GM18861 (cell line): ENCODE measurements around the gene NAV2.
A peak's percentile ranks its signal among the peaks of the same experiment; 100 is the strongest.

Experiments used
- ATAC-seq: cut with Tn5 transposase; IDR thresholded peaks from one replicate; pipeline ENCODE4 v1.9.1; 2021; ENCODE audit not compliant: unreplicated experiment

The NAV2 gene

GRCh38 chr11:19740586-19740985 is 27.9 kb downstream of the NAV2 start:
- no peak for ATAC-seq

DNA sequence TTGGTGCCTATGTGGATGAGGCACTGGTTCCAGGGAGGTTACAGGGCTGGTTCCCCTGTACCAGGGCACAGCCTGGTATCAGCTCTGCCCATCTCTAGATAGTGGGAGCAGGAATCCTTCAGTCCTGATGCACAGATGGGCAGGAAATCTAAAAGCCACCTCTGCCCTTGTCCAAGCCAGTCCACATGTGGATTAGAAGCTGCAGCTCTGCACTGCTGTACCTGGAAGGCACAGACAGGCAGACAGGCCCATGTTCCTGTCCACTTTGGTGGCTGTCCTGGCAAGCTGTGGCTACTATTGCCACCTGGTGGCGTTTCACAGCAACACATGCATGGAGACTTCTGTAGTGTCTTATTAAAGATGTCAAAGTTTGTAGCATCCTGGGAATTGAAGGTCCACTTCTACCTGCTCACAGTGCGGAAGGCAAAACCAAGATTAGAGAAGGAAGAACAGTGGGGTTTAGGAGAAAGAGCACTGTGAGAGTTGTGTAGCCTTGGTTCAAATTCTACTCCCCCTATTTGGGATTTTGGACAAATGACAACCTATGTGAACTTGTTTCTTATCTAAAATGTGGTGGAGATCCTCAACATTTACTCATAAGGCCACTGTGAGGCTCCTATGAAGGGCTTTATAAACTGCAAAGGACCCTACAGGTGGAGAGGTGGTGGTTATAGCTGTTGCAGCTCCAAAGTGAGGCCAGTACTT is 30.1 kb downstream of the NAV2 start:
- peak; percentile 69 for ATAC-seq

- ATAC-seq, result no peak
Observed at GRCh38 chr11:19743622-19744021, 31.0 kb downstream of the NAV2 start.

DNA sequence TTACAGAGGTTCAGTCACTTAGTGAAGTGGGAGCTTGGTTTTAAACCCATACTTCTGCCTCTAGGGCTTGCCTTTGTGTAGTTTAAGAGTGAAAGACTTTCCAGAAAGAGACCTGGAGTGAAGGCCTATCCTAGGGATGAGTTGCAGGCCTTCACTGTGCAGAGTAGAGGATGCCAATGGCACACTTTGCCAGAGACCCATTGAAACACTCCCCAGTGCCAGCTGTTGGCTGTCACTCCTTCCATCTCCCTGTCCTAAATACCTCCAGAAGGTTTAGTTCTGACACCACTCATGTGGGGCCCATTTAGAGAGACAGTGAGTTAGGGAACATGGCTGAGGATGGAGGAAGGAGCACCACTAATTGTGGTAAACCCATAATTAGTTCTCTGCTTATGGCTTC is 31.5 kb downstream of the NAV2 start:
- no peak for ATAC-seq

DNA sequence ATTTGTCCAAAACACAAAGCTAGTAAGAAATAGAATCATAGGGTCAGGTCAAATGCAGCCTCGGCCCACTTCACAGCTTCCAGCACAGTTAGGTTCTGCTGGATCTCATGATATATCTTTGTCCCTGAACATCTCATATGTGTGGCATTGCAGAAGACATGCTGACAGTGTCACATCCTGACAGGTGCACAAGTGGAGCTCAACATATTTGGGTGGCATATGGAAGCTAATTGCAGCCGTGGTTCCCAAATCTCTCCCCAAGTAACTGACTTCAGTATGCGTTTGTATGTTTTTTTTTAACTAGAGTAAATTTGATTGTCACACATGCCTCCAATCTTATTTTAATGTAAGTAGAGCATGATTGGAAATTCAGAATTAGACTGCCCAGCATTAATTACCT is 33.4 kb downstream of the NAV2 start:
- ATAC-seq, result no peak

- ATAC-seq, result no peak
Observed at GRCh38 chr11:19747634-19748033, 35.0 kb downstream of the NAV2 start.

DNA sequence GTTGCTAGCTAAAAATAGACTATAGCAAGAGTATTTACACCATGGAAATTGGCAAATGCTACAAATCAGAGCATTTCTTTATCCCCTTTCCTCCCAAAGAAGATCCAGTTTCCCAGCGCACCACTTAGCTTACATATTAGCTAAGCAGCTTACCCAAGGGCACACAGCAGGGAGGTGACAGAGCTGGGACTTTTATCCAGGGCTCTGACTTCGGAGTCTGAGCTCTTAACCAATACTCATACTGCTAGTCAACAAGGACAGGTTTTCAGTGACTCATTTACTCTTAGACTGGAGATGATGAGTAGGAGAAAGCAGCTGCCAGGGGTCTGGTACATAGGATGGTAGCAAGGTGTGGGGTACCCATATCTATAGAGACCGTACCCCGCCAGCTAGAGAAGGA is 38.4 kb downstream of the NAV2 start:
- no peak for ATAC-seq

DNA sequence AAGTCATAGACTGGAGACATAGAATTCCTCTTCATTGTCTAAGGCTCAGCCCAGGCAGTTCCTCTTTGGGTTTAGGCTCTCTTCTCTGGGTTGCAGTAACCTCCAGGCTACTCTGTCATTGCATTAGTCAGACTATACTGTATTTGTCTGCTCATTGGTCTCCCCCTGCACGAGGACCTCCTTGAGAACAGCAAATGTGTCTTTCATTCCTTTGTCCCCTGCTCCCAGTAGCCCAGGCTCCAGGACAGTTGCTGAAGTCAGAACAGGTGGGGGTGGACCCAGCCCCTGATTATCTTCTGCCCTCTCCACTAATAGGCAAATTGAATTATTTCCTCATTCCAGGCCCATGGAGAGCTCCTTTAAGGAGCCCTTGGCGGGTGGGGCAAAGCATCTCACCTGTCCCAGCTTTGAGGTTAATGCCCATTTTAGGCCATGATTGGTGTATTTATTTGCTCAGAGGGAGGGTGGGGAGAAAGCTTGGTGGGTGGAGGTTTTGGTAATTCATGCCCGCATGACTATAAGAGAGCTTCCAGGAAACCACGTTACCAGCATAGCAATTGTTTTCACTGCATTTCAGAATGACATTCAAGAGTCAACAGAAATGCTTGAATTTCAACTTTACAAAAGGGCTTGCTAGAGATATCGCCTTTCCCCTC is 40.9 kb downstream of the NAV2 start:
- no peak for ATAC-seq

- no peak for ATAC-seq
Observed at GRCh38 chr11:19756675-19757475, 44.2 kb downstream of the NAV2 start.

DNA sequence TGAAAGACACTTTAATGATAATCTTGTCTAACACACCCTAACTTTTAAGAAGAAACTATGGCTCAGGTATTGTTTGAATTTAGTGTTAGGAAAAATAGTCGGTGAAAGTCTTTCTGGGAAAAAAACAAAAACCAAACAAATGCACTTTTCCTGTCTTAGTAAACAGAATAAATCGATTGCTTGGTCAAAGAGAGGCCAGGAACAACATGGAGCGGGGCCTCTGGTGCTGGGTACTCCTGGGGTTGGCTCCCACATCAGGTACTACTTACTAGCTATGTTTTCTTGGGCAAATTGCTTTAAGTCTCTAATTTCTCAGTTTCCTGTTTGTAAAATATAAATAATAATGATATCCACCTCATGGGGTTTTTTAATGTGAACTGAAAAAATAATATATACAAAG is 46.8 kb downstream of the NAV2 start:
- ATAC-seq, result no peak

GRCh38 chr11:19762266-19762665 is 49.6 kb downstream of the NAV2 start:
- no peak for ATAC-seq

GRCh38 chr11:19763330-19763729 is 50.7 kb downstream of the NAV2 start:
- no peak for ATAC-seq

DNA sequence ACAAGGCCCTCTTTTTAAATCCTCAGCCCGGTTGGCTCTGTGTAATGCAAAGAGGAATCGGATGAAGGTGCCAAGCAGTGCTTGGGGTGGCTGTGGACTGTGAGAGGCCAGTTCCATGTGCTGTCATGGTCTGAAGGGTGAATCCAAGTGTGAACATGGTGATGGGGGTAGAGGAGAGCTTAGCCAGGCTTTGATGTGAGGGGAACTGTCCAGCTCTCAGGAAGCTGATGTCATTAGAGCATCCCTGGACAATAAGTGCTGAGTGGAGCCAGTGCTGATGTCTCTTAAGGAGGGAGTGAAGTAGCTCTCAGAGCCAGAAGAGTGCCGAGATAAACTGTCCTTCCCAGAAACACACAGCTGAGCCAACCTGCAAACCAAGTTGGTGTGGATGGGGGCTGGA is 53.6 kb downstream of the NAV2 start:
- no peak for ATAC-seq

DNA sequence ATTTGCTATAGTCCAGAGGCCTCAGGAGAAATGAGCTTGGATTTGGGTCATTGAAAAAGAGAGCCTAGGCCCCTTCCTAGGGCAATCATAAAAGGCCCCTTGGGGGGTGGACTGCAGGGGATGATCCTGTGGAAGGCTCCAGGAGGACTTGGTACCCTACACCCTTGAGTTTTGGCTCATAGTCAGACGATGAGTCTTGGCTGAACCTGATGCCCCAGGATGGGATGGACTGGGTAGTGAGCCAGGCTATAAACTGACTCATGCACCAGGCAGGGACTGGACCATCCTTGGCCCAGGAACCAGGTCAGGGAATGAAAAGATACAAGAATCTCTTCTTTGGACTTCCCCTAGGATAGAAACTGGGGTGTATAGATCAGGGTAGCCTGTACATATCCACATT is 54.2 kb downstream of the NAV2 start:
- ATAC-seq, result no peak

DNA sequence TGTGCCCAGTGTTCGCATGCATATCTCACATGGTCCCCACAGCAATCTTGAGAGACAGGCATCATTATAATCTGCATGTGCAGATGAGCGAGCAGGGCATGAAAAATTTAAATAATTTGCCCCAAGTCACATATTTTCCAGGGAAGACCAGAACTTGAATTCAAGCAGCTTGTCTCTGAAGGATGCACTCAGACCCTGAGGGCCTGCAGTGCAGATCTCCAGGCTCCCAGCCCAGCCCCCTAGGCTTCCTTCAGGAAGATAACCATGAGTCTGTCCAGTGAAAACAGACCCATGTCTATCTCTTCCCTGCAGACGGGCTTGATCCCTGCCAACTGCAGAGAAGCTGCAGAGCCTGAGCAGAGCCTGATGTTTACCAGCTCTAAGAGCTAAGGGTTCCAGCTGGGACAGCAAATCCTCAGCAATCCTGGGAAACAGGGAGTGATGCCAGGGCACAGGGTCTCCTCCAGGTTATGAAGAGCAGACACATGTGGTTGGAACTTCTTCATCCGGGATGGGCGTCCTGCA is 55.1 kb downstream of the NAV2 start:
- no peak for ATAC-seq

- no peak for ATAC-seq
Observed at GRCh38 chr11:19768197-19768596, 55.6 kb downstream of the NAV2 start.

DNA sequence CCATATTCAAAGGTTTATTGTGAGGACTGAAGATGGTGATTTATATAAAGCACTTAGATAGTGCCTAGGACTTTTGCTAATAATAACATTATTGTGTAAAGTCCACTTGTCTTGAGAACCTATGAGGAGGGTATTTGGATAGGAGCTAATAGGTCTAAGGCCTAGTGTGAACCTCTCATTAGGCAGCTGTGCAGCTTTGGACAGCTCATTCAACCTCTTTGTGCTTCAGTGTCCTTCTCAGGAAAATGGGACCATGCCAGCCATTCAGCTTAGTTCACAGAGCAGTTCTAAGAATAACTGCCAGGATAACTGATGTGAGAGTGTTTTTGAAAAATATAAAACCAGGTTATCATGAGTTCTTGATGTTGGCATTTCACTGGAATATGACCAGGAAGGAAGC is 56.2 kb downstream of the NAV2 start:
- no peak for ATAC-seq

DNA sequence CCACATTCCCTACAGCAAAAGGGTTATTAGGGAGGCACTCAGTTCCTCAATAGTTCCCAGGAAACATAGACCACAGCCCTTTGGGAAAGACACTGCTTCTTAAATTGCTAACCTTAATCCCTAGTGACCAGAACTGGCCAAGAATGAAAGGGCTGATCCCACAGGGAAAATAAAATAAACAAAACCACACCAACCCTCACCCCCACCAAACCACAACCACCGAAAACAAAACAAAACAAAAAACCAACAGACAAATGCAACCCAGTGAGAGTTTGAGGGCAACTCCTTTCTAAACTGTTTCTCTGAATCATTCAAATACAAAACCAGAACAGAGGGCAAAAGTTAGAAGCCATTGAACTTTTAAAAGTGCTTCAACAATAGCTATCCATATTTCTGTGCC is 57.2 kb downstream of the NAV2 start:
- no peak for ATAC-seq

DNA sequence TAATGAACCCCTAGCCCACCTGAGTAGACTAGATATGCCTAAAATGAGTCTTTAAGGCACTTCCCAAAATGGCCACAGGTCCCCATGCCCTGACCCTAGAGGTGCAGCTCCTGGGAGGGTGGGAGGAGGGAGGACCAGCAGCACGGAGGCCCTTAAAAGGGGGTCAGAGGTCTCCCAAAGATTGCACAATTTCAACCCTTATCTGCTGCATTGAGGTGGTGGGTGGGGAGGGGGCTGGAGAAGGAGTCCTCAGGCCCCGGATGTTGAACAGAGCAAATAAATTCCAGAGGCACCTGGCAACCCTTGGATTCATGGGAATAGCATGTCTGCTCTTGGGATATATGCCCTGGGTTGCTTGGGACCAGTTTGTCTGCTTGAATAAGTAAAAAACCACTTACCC is 57.6 kb downstream of the NAV2 start:
- no peak for ATAC-seq

GRCh38 chr11:19771463-19771862 is 58.8 kb downstream of the NAV2 start:
- no peak for ATAC-seq

GRCh38 chr11:19772480-19772879 is 59.8 kb downstream of the NAV2 start:
- ATAC-seq, result no peak

GRCh38 chr11:19774329-19774728 is 61.7 kb downstream of the NAV2 start:
- ATAC-seq, result no peak
